ENCODE data around the gene CHSY1.
A peak's percentile ranks its signal among the peaks of the same experiment; 100 is the strongest.

The CHSY1 gene

DNA sequence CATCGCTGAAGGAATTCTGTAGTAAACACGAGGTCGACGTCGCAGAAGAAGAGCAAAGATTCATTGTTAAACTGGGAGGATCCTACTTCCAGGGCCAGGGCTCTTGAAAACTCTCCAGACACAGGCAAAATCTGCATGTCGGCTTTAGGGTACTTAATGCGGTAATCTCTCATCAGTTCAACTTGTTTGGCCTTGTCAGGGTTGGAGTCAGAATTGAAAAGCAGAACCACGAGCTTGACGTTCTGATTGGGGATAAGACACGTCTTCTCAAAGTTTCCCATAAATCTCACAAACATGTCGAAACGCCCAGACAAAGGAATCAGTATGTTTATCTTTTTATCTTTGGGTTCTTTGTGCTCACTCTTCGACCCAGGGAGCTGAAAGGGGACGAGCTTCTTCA, 74.0 kb downstream of the CHSY1 start:
- ATAC-seq (ENCODE audit: low read depth) (no peak), DNase-seq (ENCODE audit: low spot score in 2 of 2) (no peak)
- H3K36me3 Mint-ChIP-seq, result peaks cover 29% of the 10 kb centered on the region
- H3K4me1 Mint-ChIP-seq, result peaks cover 5% of the 10 kb centered on the region
- no peaks in the 10 kb centered on the region for H3K9me3 Mint-ChIP-seq
- H3K27me3 Mint-ChIP-seq, result no peaks in the 10 kb centered on the region
- no peak overlapping the region for H3K4me3 Mint-ChIP-seq
- no peak overlapping the region for H3K27ac Mint-ChIP-seq

- peaks cover 3% of the 10 kb centered on the region for H3K4me1 Mint-ChIP-seq
- ATAC-seq (ENCODE audit: low read depth), result no peak
- peaks cover 27% of the 10 kb centered on the region for H3K36me3 Mint-ChIP-seq
- no peak for DNase-seq (ENCODE audit: low spot score in 2 of 2)
- no peaks in the 10 kb centered on the region for H3K9me3 Mint-ChIP-seq
- no peak overlapping the region for H3K4me3 Mint-ChIP-seq
- H3K27ac Mint-ChIP-seq, result no peak overlapping the region
- no peaks in the 10 kb centered on the region for H3K27me3 Mint-ChIP-seq
Measured at GRCh38 chr15:101176625-101177024, 75.2 kb downstream of the CHSY1 start.

DNA sequence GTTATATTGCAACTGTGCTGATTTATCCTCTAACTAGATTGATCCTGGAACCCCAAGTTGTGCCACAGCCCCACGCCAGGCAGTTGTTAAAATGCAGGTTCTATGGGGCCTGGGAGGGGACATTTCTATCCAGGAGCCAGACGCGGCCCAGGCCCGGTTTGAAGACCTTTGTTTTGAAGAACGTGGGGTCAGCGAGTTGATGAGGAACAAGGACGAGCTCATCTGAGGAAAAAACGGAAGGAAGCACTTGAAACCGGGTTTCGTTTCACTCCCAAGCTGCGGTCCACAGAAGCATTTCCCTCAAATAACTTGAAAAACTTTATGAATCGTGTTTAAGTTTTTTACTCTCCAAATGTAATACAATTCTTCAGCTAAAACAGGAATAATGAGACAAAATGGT, 76.4 kb downstream of the CHSY1 start:
- Mint-ChIP-seq H3K4me1 (peaks cover 3% of the 10 kb centered on the region), H3K4me3 (no peak overlapping the region)

DNA sequence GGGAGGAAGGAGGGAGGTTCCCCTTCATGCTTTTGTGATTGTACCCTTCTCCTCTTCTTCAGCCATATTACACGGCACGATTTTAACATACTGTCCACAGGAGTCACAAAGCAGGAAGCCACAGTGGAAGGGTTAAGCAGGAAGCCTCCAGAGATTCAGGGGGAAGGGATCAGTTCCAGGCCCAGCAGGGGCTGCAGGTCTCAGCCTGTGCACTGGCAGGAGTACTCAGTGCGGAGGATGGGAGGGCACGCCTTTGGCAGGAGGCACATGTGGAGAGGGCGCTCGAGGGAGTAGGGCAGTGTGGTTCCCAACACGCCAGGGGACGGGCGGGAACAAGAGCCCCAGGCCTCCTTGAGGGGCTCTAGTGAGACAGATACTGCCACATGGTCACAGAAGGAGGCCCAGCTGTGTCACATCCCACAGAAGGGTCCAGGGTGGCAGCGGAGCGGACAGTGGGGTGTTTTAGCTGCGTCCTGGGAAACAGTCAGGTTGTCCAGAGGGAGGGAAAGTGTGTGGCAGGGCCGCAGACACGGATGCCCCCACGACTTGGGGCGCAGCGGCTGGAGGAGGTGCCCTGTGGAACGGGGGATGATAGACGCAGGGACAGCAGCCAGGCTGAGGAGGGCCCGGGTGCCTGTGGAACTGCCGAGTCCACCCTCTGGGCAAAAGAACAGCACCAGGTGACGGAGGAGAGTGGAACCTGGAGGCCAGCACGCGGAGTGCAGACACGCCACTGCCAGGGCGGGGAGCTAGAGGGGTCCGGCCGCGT, 77.5 kb downstream of the CHSY1 start:
- Mint-ChIP-seq H3K27me3 (no peaks in the 10 kb centered on the region), H3K36me3 (peaks cover 27% of the 10 kb centered on the region), H3K4me3 (no peak overlapping the region), H3K4me1 (peaks cover 3% of the 10 kb centered on the region), H3K27ac (no peak overlapping the region), H3K9me3 (no peaks in the 10 kb centered on the region)
- no peak for DNase-seq (ENCODE audit: low spot score in 2 of 2)
- ATAC-seq (ENCODE audit: low read depth), result no peak

More for the DNA sequence above, 76.4 kb downstream of the CHSY1 start:
- H3K9me3 Mint-ChIP-seq, result no peaks in the 10 kb centered on the region
- DNase-seq (ENCODE audit: low spot score in 2 of 2), result no peak
- H3K27ac Mint-ChIP-seq, result peak overlapping the region; percentile 64
- H3K36me3 Mint-ChIP-seq, result peaks cover 27% of the 10 kb centered on the region
- no peaks in the 10 kb centered on the region for H3K27me3 Mint-ChIP-seq
- ATAC-seq (ENCODE audit: low read depth), result peak; percentile 29

DNA sequence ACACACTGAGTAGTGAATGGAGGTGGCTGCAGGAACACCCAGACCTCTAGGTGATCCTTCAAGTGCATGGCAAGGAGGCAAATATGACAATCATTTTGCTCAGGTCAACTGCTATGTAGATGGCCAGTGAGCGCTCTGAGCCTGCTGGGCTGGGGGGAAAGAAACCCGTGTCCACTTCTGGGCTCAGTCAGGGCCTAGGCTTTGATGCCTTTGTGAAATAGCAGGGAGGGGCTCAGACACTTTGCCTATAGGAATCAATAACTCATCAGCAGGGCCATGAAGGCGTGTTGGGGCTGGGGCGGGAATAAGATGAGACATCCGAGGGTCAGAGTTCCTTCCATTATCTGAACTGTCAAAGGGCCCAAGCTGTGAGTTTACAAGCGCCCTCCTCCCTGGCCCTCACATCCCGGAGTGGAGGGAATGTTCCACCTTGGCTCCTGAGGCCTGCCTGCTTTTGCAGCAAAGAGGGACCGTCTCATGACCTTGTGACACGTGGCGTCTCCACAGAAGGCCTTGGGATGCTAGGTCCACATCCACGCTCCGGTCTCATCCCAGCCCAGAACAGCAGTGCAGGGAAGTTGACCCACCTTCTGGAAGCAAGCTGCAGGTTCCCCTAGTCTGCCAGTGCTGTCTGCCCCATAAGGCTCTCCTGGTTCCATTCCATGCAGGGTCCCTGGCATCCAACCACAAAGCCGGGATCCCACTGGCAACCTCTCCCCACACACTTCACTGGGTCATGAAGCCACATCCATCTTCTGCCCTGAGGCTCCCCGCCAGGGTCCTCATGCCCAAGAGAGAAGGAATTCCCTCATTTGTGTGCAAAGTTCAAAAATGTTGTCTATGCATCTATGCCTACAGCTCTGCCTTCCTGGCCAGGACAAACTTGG, 78.4 kb downstream of the CHSY1 start:
- no peak overlapping the region for H3K27ac Mint-ChIP-seq
- DNase-seq (ENCODE audit: low spot score in 2 of 2) (no peak), ATAC-seq (ENCODE audit: low read depth) (no peak)
- H3K9me3 Mint-ChIP-seq, result no peaks in the 10 kb centered on the region
- no peak overlapping the region for H3K4me3 Mint-ChIP-seq
- H3K36me3 Mint-ChIP-seq, result peaks cover 22% of the 10 kb centered on the region
- H3K4me1 Mint-ChIP-seq, result peaks cover 3% of the 10 kb centered on the region
- no peaks in the 10 kb centered on the region for H3K27me3 Mint-ChIP-seq

- no peak overlapping the region for H3K4me3 Mint-ChIP-seq
- H3K27me3 Mint-ChIP-seq, result no peaks in the 10 kb centered on the region
- H3K36me3 Mint-ChIP-seq, result peaks cover 14% of the 10 kb centered on the region
- H3K4me1 Mint-ChIP-seq, result peaks cover 10% of the 10 kb centered on the region
- no peak for ATAC-seq (ENCODE audit: low read depth)
- H3K27ac Mint-ChIP-seq, result no peak overlapping the region
- H3K9me3 Mint-ChIP-seq, result no peaks in the 10 kb centered on the region
- DNase-seq (ENCODE audit: low spot score in 2 of 2), result no peak
Measured at GRCh38 chr15:101172501-101173071, 79.3 kb downstream of the CHSY1 start.

DNA sequence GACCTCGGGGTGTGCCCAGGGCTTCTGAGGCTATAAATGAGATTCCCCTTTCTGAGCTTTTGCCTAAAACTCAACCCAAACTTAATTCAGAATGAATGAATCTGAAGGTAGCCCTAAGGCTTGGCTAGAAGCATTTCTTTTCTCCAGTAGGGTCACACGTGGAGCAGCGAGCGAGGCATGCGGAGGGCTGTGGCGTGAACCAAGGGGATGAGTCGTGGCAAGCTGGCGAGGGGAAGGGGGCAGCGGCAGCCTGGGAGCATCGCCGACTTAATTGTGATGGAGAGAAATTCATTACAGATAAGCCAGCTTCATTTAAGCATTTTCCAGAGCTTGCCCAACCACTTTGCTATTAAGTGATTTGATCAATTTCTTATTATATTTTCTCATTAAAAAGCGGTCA, 79.9 kb downstream of the CHSY1 start:
- ATAC-seq (ENCODE audit: low read depth) (no peak), DNase-seq (ENCODE audit: low spot score in 2 of 2) (no peak)
- Mint-ChIP-seq H3K36me3 (peaks cover 12% of the 10 kb centered on the region), H3K9me3 (peaks cover 1% of the 10 kb centered on the region), H3K27ac (no peak overlapping the region), H3K27me3 (no peaks in the 10 kb centered on the region), H3K4me1 (peaks cover 11% of the 10 kb centered on the region), H3K4me3 (no peak overlapping the region)

DNA sequence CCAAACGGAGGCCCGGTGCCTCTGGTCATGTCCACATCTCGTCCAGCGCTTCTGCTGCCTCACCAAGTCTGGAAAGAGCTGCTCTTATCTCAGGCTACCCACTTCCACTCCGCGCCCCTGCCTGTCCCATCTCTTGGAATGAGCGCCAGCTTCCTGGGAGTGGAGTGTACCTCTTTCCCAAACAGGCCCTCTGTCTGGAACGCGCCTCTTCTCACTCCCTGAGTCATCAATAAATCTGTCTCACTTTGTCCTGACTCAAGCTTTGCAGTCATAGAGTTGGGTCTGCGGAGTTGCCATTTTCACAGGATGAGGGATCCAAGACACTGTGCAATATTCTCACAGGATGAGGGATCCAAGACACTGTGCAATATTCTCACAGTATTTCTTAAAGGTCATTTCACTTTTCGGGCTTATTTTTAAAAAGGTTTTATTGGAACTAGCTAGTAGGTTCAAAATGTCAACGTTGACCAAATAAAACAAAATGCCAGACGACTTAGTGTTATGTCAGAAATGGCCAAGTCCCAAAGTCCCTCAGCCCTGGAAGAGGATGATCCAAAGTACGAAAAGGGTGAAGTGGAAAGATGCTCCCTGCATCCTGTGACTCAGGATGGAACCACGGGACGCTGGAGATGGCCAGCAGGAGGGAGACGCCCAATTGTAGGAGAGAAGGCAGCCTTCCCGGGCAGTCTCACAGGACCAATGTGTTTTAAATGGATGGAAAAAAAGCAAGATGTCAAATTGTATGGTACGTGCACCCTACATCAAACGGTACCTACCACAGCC, 81.1 kb downstream of the CHSY1 start:
- H3K4me3 Mint-ChIP-seq, result no peak overlapping the region
- ATAC-seq (ENCODE audit: low read depth) (no peak), DNase-seq (ENCODE audit: low spot score in 2 of 2) (no peak)
- no peak overlapping the region for H3K27ac Mint-ChIP-seq
- peaks cover 17% of the 10 kb centered on the region for H3K36me3 Mint-ChIP-seq
- H3K4me1 Mint-ChIP-seq, result peaks cover 11% of the 10 kb centered on the region
- peaks cover 5% of the 10 kb centered on the region for H3K9me3 Mint-ChIP-seq
- H3K27me3 Mint-ChIP-seq, result no peaks in the 10 kb centered on the region

DNA sequence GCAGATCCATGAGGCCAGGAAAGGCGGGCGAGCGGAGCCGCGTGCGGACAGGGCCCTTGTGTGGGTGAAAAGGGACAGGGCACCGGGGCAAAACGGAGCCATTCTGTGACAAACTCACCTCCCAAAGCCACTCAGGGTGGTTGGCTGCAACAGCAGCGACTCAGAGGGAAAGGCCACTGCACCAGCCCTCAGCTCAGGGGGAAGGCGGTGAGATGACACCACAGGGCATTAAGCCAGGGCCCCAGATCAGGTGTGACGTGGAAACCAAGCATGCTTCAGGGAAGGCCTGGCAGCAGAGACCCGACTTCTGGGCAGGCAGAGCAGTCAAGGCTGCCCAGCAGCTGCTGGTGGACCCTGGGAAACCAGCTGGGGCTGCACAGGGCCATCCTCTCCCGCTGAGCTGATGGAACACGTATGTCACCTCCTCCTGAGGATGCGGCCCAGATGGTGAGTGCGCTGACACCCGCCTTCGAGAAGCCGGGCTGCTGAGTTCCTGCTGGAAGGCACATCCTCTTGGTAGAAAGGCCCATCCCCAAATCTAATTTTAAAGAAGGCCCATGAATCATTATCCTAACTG, 82.3 kb downstream of the CHSY1 start:
- peaks cover 14% of the 10 kb centered on the region for H3K36me3 Mint-ChIP-seq
- H3K27ac Mint-ChIP-seq, result no peak overlapping the region
- ATAC-seq (ENCODE audit: low read depth) (no peak), DNase-seq (ENCODE audit: low spot score in 2 of 2) (no peak)
- H3K4me1 Mint-ChIP-seq, result peaks cover 8% of the 10 kb centered on the region
- peaks cover 5% of the 10 kb centered on the region for H3K9me3 Mint-ChIP-seq
- H3K4me3 Mint-ChIP-seq, result no peak overlapping the region
- H3K27me3 Mint-ChIP-seq, result no peaks in the 10 kb centered on the region

DNA sequence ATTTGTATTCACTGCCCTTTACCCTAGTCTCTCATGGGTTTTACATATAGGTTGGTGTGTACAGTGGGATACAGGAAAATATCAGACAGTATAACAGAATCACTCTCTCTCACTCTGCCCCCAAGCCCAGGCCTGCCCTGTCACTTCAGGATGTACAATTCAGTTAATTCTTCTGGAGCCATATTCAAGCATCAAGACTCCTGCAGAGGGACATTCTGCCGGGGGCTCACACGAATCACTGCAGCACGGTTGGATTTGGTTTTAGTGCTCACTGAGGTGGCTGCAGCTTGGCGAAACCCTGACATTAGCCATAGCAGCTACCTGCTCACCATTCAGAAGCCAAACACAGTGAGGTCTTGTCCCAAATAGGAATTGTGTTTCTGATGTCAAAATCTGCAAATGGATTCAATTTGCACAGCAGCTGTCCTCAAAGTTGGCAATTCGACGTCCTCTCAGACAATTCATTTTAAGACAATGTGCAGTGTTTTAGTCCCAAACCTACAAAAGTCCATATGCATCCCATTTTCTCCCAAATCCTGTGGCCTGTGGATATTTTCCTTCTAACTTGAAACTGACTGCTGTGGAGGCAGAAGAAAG, 82.9 kb downstream of the CHSY1 start:
- Mint-ChIP-seq H3K27ac (no peak overlapping the region), H3K27me3 (no peaks in the 10 kb centered on the region), H3K9me3 (peaks cover 11% of the 10 kb centered on the region), H3K4me1 (peaks cover 8% of the 10 kb centered on the region), H3K4me3 (no peak overlapping the region), H3K36me3 (peaks cover 14% of the 10 kb centered on the region)
- no peak for ATAC-seq (ENCODE audit: low read depth)
- DNase-seq (ENCODE audit: low spot score in 2 of 2), result no peak

DNA sequence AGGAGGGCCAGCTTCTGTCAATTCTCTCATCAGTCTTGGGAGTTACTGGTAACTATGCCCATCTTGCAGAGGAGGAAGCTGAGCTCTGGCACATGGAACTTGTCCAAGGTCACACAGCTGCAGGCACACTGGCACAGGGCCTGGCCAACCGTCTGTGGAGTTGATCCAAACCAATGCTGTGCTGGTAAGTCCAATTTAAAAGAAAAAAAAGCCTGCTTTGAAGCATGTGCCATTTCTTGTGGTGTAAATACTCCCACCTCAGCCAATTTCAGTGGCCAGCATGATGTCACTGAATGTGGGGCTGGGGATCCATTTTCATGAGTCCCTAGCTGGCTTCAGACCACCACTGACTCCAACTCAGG, 83.4 kb downstream of the CHSY1 start:
- Mint-ChIP-seq H3K9me3 (peaks cover 12% of the 10 kb centered on the region), H3K4me1 (peaks cover 8% of the 10 kb centered on the region), H3K4me3 (no peak overlapping the region), H3K27ac (no peak overlapping the region), H3K27me3 (no peaks in the 10 kb centered on the region), H3K36me3 (peaks cover 11% of the 10 kb centered on the region)
- ATAC-seq (ENCODE audit: low read depth) (no peak), DNase-seq (ENCODE audit: low spot score in 2 of 2) (no peak)

- H3K4me1 Mint-ChIP-seq, result peaks cover 8% of the 10 kb centered on the region
- no peak for DNase-seq (ENCODE audit: low spot score in 2 of 2)
Measured at GRCh38 chr15:101167753-101168462, 83.9 kb downstream of the CHSY1 start.

DNA sequence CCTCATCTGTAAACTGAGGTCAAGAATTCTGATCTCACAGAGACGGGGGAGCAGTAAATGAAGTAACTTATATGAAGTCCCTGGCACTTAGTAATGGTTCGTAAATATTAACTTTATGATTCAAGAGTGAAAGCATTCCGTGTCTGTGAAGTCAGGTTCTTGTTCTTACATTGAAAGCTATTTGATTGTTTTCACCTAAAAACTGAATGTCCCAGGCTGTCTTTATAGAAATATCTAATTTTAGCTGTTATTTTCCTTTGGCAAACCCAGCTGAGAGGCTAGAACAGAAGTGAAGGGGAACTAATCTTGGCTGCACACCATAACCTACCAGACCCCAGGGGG, 84.5 kb downstream of the CHSY1 start:
- no peak overlapping the region for H3K27ac Mint-ChIP-seq
- no peak for ATAC-seq (ENCODE audit: low read depth)
- no peak overlapping the region for H3K4me3 Mint-ChIP-seq
- no peaks in the 10 kb centered on the region for H3K27me3 Mint-ChIP-seq
- H3K9me3 Mint-ChIP-seq, result peaks cover 12% of the 10 kb centered on the region
- DNase-seq (ENCODE audit: low spot score in 2 of 2), result no peak
- peaks cover 11% of the 10 kb centered on the region for H3K36me3 Mint-ChIP-seq
- H3K4me1 Mint-ChIP-seq, result peaks cover 8% of the 10 kb centered on the region

More at GRCh38 chr15:101167753-101168462, 83.9 kb downstream of the CHSY1 start:
- peak; percentile 31 for ATAC-seq (ENCODE audit: low read depth)
- H3K9me3 Mint-ChIP-seq, result peaks cover 12% of the 10 kb centered on the region
- no peak overlapping the region for H3K27ac Mint-ChIP-seq
- peaks cover 11% of the 10 kb centered on the region for H3K36me3 Mint-ChIP-seq
- no peaks in the 10 kb centered on the region for H3K27me3 Mint-ChIP-seq
- no peak overlapping the region for H3K4me3 Mint-ChIP-seq

All from memory B cell (primary cell).